ENCODE measurements around the gene BSPH1. TPM values are rescaled to one million over a fixed set of nuclear protein-coding genes. Genes with fewer than 3 reads are reported as not detected.

BSPH1 gene
- total RNA-seq, 1 donor from 2014 or later, result not detected

DNA sequence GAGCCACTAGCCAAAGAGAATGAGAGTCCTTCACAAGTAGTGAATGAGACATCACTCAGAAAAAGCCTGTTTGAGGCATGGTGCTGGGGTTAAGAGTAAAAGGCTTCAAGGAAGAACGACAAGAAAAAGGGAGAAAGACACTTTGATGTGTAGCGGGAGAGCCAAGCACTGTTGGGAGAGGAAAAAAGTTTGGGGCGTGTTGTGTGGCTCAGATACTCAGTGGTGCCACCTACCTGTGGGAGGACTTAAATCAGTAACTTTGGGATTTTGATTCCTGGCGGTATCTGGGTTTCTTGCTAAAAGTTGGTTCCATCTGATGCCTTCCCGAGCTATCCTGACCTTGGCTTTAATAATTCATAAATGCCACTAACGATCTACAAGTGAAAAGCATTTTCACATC is 14.8 kb upstream of the BSPH1 start:
- H3K27ac Mint-ChIP-seq (ENCODE audit: unreplicated experiment), result no peak overlapping the region
- DNase-seq (ENCODE audit: low spot score), result no peak
- no peak for TF ChIP-seq CTCF (IDR thresholded peaks at IDR 0.05; ENCODE audit: unreplicated experiment)
- no peaks in the 10 kb centered on the region for H3K9me3 Mint-ChIP-seq (ENCODE audit: unreplicated experiment)
- peaks cover 3% of the 10 kb centered on the region for H3K27me3 Mint-ChIP-seq (ENCODE audit: unreplicated experiment)
- H3K4me3 Mint-ChIP-seq (ENCODE audit: unreplicated experiment), result no peak overlapping the region
- H3K4me1 Mint-ChIP-seq (ENCODE audit: unreplicated experiment), result no peaks in the 10 kb centered on the region
- H3K36me3 Mint-ChIP-seq (ENCODE audit: low read depth, unreplicated experiment), result no peaks in the 10 kb centered on the region

GRCh38 chr19:48004236-48004635 is 12.3 kb upstream of the BSPH1 start:
- Mint-ChIP-seq H3K36me3 (ENCODE audit: low read depth, unreplicated experiment) (no peaks in the 10 kb centered on the region), H3K27ac (ENCODE audit: unreplicated experiment) (no peak overlapping the region), H3K4me3 (ENCODE audit: unreplicated experiment) (no peak overlapping the region), H3K27me3 (ENCODE audit: unreplicated experiment) (peaks cover 3% of the 10 kb centered on the region), H3K9me3 (ENCODE audit: unreplicated experiment) (no peaks in the 10 kb centered on the region), H3K4me1 (ENCODE audit: unreplicated experiment) (no peaks in the 10 kb centered on the region)
- DNase-seq (ENCODE audit: low spot score), result no peak
- TF ChIP-seq CTCF (IDR thresholded peaks at IDR 0.05; ENCODE audit: unreplicated experiment), result no peak

DNA sequence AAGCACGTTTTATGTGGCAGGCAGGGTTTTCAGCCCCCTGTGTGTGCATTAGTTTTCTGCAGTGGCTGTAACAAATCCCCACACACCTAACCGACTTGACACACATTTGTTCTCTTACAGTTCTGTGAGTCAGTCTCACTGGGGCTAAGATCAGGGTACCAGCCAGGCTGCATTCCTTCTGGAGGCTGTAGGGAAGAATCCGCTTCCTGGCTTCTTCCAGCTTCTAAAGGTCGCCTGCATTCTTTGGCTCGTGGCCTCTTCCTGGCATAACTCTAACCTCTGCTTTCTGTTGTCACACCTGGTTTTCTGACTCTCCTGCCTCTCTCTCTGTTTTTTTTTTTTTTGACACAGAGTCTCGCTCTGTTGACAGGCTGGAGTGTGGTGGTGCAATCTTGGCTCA is 8.9 kb upstream of the BSPH1 start:
- H3K27me3 Mint-ChIP-seq (ENCODE audit: unreplicated experiment), result peaks cover 3% of the 10 kb centered on the region
- H3K36me3 Mint-ChIP-seq (ENCODE audit: low read depth, unreplicated experiment), result no peaks in the 10 kb centered on the region
- no peak for DNase-seq (ENCODE audit: low spot score)
- no peak for TF ChIP-seq CTCF (IDR thresholded peaks at IDR 0.05; ENCODE audit: unreplicated experiment)
- H3K27ac Mint-ChIP-seq (ENCODE audit: unreplicated experiment), result no peak overlapping the region
- H3K4me1 Mint-ChIP-seq (ENCODE audit: unreplicated experiment), result no peaks in the 10 kb centered on the region
- H3K9me3 Mint-ChIP-seq (ENCODE audit: unreplicated experiment), result no peaks in the 10 kb centered on the region
- H3K4me3 Mint-ChIP-seq (ENCODE audit: unreplicated experiment), result no peak overlapping the region

GRCh38 chr19:47998800-47999199 is 6.8 kb upstream of the BSPH1 start:
- Mint-ChIP-seq H3K36me3 (ENCODE audit: low read depth, unreplicated experiment) (no peaks in the 10 kb centered on the region), H3K27ac (ENCODE audit: unreplicated experiment) (no peak overlapping the region), H3K27me3 (ENCODE audit: unreplicated experiment) (peaks cover 1% of the 10 kb centered on the region), H3K4me3 (ENCODE audit: unreplicated experiment) (no peak overlapping the region), H3K4me1 (ENCODE audit: unreplicated experiment) (no peaks in the 10 kb centered on the region), H3K9me3 (ENCODE audit: unreplicated experiment) (no peaks in the 10 kb centered on the region)
- no peak for DNase-seq (ENCODE audit: low spot score)
- TF ChIP-seq CTCF (IDR thresholded peaks at IDR 0.05; ENCODE audit: unreplicated experiment), result no peak

- H3K27ac Mint-ChIP-seq (ENCODE audit: unreplicated experiment), result no peak overlapping the region
- no peaks in the 10 kb centered on the region for H3K27me3 Mint-ChIP-seq (ENCODE audit: unreplicated experiment)
- no peak for DNase-seq (ENCODE audit: low spot score)
- no peak for TF ChIP-seq CTCF (IDR thresholded peaks at IDR 0.05; ENCODE audit: unreplicated experiment)
- H3K4me3 Mint-ChIP-seq (ENCODE audit: unreplicated experiment), result no peak overlapping the region
- H3K36me3 Mint-ChIP-seq (ENCODE audit: low read depth, unreplicated experiment), result no peaks in the 10 kb centered on the region
- no peaks in the 10 kb centered on the region for H3K9me3 Mint-ChIP-seq (ENCODE audit: unreplicated experiment)
- no peaks in the 10 kb centered on the region for H3K4me1 Mint-ChIP-seq (ENCODE audit: unreplicated experiment)
Observed at GRCh38 chr19:47996230-47996727, 4.3 kb upstream of the BSPH1 start.

Data from endothelial cell (in vitro differentiated cells).